Immature natural killer cell (primary cell): Measurements from ENCODE around the gene KIF18B. TPM values are rescaled to one million over a fixed set of nuclear protein-coding genes. Genes with fewer than 3 reads are reported as not detected.

Experiments used
- DNase-seq, 3 donors: peaks; one replicate each; pipeline ENCODE4 v3.0.0; 2022; ENCODE audit warnings: mixed read lengths in 1 of 3
- H3K27ac Mint-ChIP-seq, 6 donors: one replicate each; pipeline ENCODE4 v1.8.0; 2020; ENCODE audit warnings: mixed read lengths in 6 of 6, mild to moderate bottlenecking in 5 of 6, inconsistent platforms in 4 of 6, moderate library complexity in 3 of 6
- H3K27me3 Mint-ChIP-seq, 3 donors: one replicate each; pipeline ENCODE4 v1.8.0; 2020 to 2021; ENCODE audit warnings: low read depth in 3 of 3, mild to moderate bottlenecking in 3 of 3, mixed read lengths in 3 of 3, moderate library complexity in 3 of 3, inconsistent platforms in 1 of 3
- H3K36me3 Mint-ChIP-seq, 3 donors: one replicate each; pipeline ENCODE4 v1.8.0; 2020; ENCODE audit warnings: mixed read lengths in 3 of 3, inconsistent platforms in 2 of 3, mild to moderate bottlenecking in 2 of 3
- H3K4me1 Mint-ChIP-seq, 2 donors: one replicate each; pipeline ENCODE4 v1.8.0; 2020; ENCODE audit warnings: inconsistent platforms in 2 of 2, mild to moderate bottlenecking in 2 of 2, mixed read lengths in 2 of 2, moderate library complexity in 1 of 2
- H3K4me3 Mint-ChIP-seq, 5 donors: one replicate each; pipeline ENCODE4 v1.8.0; 2020; ENCODE audit warnings: mild to moderate bottlenecking in 5 of 5, mixed read lengths in 5 of 5, inconsistent platforms in 3 of 5, moderate library complexity in 3 of 5
- H3K9me3 Mint-ChIP-seq, 6 donors: one replicate each; pipeline ENCODE4 v1.8.0; 2020; ENCODE audit warnings: mild to moderate bottlenecking in 6 of 6, mixed read lengths in 6 of 6, inconsistent platforms in 4 of 6, moderate library complexity in 3 of 6
- polyA plus RNA-seq, 3 donors: library from polyadenylated mRNA; unstranded; fragments of 300-500 nt; fragmentation: Illumina TruSeq; gene quantifications; one replicate each; pipeline ENCODE4 v1.2.3, GENCODE V29; 2021

The KIF18B gene
- polyA plus RNA-seq, 3 donors from 2014 or later: 0.37 TPM; not detected in 2

DNA sequence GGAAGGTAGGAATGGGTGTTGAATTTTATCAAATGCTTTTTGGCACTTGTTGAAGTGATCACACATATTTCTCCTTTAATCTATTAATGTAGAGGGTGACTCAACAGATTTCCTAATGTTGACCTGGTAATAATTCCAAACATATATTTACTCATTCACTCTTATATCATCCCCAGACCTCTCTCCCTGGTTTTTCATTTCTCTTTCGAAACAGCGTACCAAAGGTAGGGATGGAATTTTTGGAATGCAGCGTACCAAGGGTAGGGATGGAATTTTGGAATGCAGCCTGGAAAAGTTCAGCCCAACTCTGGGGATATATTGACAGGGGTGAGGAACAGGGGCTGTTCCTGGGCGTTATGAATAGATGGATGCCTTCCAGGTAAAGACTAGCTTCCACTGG is 7.3 kb downstream of the KIF18B start:
- no peak overlapping the region for H3K27ac Mint-ChIP-seq
- no peaks in the 10 kb centered on the region for H3K4me1 Mint-ChIP-seq
- H3K4me3 Mint-ChIP-seq: no peak overlapping the region
- no peaks in the 10 kb centered on the region for H3K9me3 Mint-ChIP-seq
- peaks cover 0 to 8% (median 0%) of the 10 kb centered on the region in 3 donors for H3K36me3 Mint-ChIP-seq
- DNase-seq: no peak
- peaks cover 0 to 3% (median 2%) of the 10 kb centered on the region in 3 donors for H3K27me3 Mint-ChIP-seq

DNA sequence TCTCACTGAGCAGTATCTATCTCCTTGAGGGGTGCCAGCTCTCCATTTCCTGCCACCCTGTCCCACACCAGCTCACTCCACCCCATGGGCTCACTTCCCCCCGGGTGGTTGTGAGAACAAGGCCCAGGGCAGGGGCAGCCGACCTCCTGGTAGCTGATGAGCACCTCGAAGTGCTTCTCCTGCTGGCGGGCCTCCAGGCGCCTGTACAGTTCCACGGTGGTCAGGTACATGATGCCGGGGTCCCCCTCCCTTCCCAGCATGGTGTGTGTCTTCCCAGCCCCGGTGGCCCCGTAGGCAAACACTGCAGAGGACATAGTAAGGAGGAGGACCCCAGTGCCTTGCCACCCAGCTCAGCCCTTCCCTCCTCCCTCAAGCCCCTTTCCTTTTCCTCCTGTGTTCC is 12.5 kb downstream of the KIF18B start:
- H3K27me3 Mint-ChIP-seq: peaks cover 0 to 3% (median 3%) of the 10 kb centered on the region in 3 donors
- no peak for DNase-seq
- H3K4me1 Mint-ChIP-seq: no peaks in the 10 kb centered on the region
- no peaks in the 10 kb centered on the region for H3K9me3 Mint-ChIP-seq
- peaks cover 0 to 8% (median 0%) of the 10 kb centered on the region in 3 donors for H3K36me3 Mint-ChIP-seq
- H3K4me3 Mint-ChIP-seq: no peak overlapping the region
- no peak overlapping the region for H3K27ac Mint-ChIP-seq

DNA sequence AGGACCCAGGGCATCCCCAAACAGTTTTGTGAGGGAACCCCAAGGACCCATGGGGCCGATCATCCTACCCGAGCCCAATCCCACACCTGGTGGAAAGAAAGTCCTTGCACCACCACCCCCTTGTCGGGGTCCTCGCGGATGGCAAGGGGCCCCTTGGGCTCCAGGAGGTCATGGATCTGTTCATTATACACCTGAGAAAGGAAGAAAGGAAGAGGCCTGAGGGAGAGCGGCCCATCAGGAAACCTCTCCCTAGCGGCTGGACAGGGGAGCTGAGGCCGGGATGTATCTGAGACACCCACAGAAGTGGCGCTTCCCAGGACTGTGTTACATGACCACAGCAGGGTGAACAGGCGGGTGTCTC is 12.8 kb downstream of the KIF18B start:
- peaks cover 0 to 3% (median 3%) of the 10 kb centered on the region in 3 donors for H3K27me3 Mint-ChIP-seq
- peaks cover 0 to 8% (median 0%) of the 10 kb centered on the region in 3 donors for H3K36me3 Mint-ChIP-seq
- H3K4me3 Mint-ChIP-seq: no peak overlapping the region
- no peaks in the 10 kb centered on the region for H3K4me1 Mint-ChIP-seq
- no peak overlapping the region for H3K27ac Mint-ChIP-seq
- H3K9me3 Mint-ChIP-seq: no peaks in the 10 kb centered on the region
- DNase-seq: no peak

DNA sequence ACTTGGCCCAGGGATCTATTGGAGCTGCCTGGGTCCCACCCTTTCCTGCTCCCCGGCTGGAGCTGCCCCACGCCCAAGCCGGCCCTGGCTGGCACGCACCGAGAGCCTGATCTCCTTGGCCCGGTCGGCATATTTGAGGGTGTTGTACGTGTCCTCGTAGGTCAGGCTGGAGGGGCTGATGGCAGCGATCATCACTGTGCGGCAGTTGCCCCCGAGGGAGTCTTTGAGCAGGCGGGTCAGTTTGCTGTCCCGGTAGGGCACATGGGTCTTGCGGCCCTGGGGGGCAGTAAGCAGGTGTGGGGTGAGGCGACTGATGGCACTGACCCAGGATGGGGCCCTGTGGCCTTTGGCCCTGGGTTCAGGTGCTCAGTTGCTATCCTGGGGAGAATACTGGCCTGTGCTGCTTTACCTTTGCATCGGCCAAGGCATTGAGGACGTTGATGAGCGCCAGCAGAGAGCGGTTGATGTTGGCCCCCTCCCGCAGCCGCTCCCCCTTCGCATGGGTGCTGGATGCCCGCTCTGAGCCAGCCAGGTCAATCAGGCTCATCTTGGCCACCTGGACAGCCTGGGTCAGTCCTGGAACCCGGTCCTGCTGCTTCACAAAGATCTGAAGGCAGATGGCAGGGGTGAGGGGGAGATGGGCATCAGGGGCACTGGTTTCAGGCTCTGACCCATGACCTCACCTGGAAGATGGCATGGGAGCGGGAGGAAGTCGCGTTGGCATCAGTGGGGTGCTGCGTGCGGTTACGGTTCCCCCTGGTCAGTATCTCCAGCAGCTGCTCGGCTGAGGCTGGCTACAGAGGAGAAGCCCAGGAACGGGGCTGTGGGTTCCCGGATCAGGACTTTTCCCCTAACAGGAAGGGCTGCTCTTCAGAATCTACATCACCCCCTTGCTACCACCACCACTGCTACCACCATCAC is 13.5 kb downstream of the KIF18B start:
- no peak overlapping the region for H3K4me3 Mint-ChIP-seq
- no peak overlapping the region for H3K27ac Mint-ChIP-seq
- peaks cover 0 to 3% (median 3%) of the 10 kb centered on the region in 3 donors for H3K27me3 Mint-ChIP-seq
- no peak for DNase-seq
- no peaks in the 10 kb centered on the region for H3K4me1 Mint-ChIP-seq
- peaks cover 0 to 4% (median 0%) of the 10 kb centered on the region in 3 donors for H3K36me3 Mint-ChIP-seq
- no peaks in the 10 kb centered on the region for H3K9me3 Mint-ChIP-seq

DNA sequence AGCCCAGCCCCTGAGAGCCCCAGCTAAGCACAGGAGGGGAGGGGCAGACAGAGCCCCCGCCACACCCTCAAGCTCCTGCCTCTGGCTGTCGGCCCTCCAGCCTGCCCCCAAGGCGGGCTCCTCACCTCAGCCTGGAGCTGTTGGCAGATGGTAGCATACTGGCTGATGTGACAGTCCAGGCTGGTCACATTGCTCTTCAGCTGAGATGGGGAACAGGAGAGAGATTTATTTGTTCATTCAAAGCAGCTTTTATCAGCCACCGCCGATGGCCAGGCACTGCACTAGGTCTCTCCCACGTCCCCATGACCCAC is 14.8 kb downstream of the KIF18B start:
- DNase-seq: no peak
- no peak overlapping the region for H3K4me3 Mint-ChIP-seq
- H3K27ac Mint-ChIP-seq: no peak overlapping the region
- H3K36me3 Mint-ChIP-seq: no peaks in the 10 kb centered on the region
- no peaks in the 10 kb centered on the region for H3K9me3 Mint-ChIP-seq
- peaks cover 0 to 2% (median 1%) of the 10 kb centered on the region in 3 donors for H3K27me3 Mint-ChIP-seq
- no peaks in the 10 kb centered on the region for H3K4me1 Mint-ChIP-seq

DNA sequence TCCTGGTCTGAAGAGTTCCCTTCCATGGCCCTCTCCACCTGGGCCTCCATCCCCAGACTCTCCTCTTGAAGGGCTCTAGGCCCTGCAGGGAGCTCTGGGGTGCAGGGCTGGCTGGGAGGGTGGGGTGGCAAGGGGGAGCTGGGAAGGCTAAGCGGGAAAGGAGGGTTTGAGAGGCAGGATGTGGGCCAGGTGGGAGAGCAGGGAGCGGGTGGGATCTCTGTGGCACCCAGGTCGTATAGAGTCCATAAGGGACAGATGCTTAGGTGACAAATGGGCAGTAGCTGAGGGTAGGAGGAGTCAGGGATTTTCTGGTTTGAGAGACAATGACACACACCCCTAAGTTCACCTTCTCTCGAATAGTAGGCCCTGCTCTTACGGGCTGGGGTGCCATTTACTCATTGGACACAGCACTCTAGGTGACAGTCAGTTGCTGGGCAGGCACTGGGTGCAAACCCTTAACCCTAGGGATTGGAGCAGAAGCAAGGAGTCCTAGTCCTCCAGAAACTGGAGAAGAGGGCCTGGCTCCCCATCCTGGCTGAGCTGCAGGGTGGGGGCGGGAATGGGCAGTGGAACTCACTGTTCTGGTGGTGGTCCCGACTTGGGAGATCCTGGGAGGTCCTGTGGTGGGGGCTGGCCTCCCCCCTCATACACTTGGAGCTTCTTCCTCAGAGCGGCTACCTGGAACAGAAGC is 15.3 kb downstream of the KIF18B start:
- H3K27ac Mint-ChIP-seq: no peak overlapping the region
- H3K36me3 Mint-ChIP-seq: no peaks in the 10 kb centered on the region
- no peaks in the 10 kb centered on the region for H3K4me1 Mint-ChIP-seq

DNA sequence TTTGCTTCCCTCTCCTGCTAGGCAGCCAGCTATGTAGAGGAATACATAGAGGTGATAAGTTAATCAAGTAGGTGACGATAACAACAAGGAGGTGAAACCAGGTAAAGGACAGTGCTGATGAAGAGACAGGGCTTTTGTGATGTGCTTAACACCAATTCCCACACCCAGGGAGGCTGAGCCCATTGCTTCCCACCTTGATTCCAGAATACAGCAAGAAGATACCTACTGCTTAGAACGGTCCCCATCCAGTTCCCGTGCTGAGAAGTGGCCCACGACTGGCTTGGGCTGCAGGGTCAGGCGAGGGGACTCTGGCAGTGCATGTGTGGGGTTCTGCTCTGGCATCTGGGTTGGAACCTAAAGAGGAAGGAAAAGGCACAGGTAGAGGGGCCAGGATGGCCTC is 16.2 kb downstream of the KIF18B start:
- no peak for DNase-seq
- Mint-ChIP-seq H3K36me3 (no peaks in the 10 kb centered on the region), H3K4me1 (no peaks in the 10 kb centered on the region), H3K4me3 (no peak overlapping the region), H3K27me3 (peaks cover 0 to 2% (median 1%) of the 10 kb centered on the region in 3 donors), H3K9me3 (no peaks in the 10 kb centered on the region), H3K27ac (no peak overlapping the region)

More for the DNA sequence above, 15.3 kb downstream of the KIF18B start:
- Mint-ChIP-seq H3K4me3 (no peak overlapping the region), H3K9me3 (no peaks in the 10 kb centered on the region), H3K27me3 (peaks cover 0 to 2% (median 1%) of the 10 kb centered on the region in 3 donors)
- no peak for DNase-seq

DNA sequence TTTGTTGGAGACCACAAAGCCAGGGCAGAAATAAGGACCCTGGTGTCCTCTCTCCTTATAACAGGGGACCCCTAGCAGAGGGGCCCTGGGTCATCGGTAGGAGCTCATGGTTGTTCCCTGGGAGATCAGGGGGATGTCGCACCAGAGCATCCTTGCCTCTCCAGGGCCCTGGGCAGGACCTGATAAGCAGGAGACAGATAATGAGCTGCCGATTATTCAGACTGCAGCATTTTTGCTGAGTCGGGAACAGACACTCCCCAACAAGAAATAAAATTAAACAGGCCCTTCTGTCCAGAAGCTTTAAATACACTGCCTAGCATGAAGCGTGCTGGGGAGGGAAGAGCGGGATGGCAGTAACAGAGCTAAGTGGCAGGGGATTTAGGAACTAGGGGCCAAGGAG is 16.9 kb downstream of the KIF18B start:
- H3K9me3 Mint-ChIP-seq: no peaks in the 10 kb centered on the region
- peaks cover 0 to 2% (median 1%) of the 10 kb centered on the region in 3 donors for H3K27me3 Mint-ChIP-seq
- no peak overlapping the region for H3K4me3 Mint-ChIP-seq
- H3K27ac Mint-ChIP-seq: no peak overlapping the region
- H3K4me1 Mint-ChIP-seq: no peaks in the 10 kb centered on the region
- DNase-seq: no peak
- no peaks in the 10 kb centered on the region for H3K36me3 Mint-ChIP-seq

DNA sequence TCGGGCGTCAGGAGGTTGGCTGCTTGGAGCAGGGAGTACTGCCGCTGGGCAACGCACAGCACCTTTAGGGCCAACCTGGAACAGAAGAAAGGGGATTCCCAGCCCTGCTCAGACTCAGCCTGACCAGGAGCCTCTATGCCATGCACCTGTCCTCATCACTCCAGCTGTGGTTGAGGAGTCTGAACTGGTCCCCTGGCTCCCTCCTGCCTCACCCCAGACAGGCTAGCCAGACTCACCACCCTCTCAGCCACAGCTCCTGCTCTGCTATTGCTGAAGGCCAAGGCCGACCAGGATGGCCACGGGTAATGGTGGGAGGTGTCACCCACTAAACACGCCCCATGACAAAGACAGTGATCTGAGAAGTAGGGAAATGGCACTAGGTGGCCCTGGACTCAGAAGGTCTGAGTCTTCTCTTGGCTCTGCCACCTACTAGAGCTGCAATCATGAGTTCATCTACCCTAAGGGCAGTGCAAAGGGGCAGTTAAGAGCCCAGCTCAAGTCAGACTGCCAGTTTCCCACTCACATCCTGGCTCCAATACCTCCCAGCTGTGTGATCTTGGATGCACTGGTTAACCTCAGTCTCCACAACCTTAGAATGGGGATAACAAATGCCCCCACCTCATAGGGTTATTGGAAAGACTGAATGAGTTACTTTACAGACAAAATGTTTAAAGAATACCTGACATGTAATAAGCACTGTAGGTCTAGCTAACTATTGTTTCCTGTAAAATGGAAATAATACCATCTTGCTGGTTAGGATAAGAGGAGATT is 18.4 kb downstream of the KIF18B start:
- no peaks in the 10 kb centered on the region for H3K9me3 Mint-ChIP-seq
- H3K4me1 Mint-ChIP-seq: no peaks in the 10 kb centered on the region
- no peak for DNase-seq
- H3K36me3 Mint-ChIP-seq: no peaks in the 10 kb centered on the region
- H3K4me3 Mint-ChIP-seq: no peak overlapping the region
- peaks cover 0 to 3% (median 2%) of the 10 kb centered on the region in 3 donors for H3K27me3 Mint-ChIP-seq
- H3K27ac Mint-ChIP-seq: no peak overlapping the region

DNA sequence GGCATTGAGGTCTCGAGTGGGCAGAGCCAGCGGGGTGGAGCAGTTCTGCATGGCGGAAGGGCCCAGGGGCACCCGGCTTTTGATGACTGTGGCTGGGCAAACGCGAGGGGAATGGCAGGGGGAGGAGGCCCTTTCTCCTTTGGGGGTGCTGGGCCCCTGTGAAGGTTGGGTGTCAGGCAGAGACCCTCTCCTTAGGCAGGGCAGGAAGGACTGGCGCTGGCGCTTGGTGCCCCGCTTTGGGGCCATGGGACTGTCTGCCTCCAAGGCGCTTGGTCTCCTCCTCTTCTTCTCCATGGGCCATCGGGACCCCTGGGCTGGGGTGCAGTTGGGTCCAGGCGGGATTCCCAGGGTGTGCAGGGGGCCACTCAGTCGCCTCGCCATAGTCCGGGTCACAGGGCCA is 19.4 kb downstream of the KIF18B start:
- Mint-ChIP-seq H3K4me1 (no peaks in the 10 kb centered on the region), H3K4me3 (no peak overlapping the region), H3K36me3 (no peaks in the 10 kb centered on the region), H3K27me3 (peaks cover 0 to 3% (median 2%) of the 10 kb centered on the region in 3 donors), H3K9me3 (no peaks in the 10 kb centered on the region), H3K27ac (peak overlapping the region in 1 of 6 donors; percentile 20)
- DNase-seq: no peak

DNA sequence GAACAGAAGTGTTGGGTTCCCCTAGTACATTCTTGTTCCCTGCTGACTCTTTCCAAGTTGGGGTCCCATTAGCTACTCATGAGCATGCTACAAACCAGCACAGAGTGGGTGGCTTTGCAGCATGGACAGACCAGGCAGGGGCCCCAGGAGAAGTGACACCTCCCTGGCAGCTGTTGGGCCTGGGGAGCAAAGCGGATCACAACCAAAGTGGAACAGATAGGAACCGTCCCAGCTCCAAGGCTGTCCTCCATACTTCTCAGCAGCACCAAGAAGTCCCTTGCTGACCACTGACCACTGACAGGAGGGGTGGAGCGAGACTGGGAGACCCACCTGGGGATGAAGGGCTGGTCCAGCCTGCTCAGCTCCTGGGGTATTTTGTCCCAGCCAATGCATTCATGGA is 19.9 kb downstream of the KIF18B start:
- H3K27me3 Mint-ChIP-seq: peaks cover 0 to 3% (median 2%) of the 10 kb centered on the region in 3 donors
- H3K4me3 Mint-ChIP-seq: no peak overlapping the region
- peak overlapping the region in 1 of 6 donors; percentile 20 for H3K27ac Mint-ChIP-seq
- no peaks in the 10 kb centered on the region for H3K9me3 Mint-ChIP-seq
- H3K36me3 Mint-ChIP-seq: no peaks in the 10 kb centered on the region
- H3K4me1 Mint-ChIP-seq: no peaks in the 10 kb centered on the region
- DNase-seq: no peak

DNA sequence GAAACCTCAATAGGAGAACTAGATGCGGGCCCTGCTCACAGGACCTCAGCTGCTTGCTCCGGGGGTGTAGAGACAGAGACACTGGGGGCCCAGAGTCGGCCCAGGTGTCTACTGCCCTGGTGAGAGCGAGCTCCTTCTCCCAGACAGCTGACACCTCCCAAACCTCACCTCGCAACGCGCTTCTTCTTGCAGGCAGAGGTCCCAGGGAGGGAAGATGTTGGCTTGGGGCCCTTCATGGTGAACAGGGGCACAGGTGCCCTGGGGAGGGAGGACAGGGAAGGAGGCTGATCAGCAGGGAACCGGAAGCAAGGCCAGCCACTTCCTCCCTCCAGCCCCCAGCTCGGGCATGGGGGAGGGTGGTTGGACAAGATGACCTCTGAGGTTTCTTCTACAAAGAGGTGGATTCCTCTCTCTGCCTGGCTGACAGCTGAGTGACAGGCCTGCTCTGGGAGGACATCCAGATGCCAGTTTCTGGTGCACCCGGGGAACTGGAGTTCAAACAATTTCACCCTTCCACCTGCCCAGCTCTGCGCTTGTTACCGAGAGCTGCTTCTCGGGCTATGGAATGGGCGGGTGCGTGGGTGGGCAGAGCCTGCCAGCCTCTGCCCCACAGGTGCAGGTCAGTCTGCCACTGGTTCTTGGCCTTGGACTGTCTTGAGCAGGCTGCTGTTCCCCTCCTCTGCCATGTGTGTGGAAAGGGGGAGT is 20.6 kb downstream of the KIF18B start:
- no peaks in the 10 kb centered on the region for H3K36me3 Mint-ChIP-seq
- H3K27me3 Mint-ChIP-seq: peaks cover 2 to 4% (median 3%) of the 10 kb centered on the region in 3 donors
- H3K4me3 Mint-ChIP-seq: no peak overlapping the region
- no peak overlapping the region for H3K27ac Mint-ChIP-seq
- H3K9me3 Mint-ChIP-seq: no peaks in the 10 kb centered on the region
- H3K4me1 Mint-ChIP-seq: no peaks in the 10 kb centered on the region
- no peak for DNase-seq
